Endothelial cell (in vitro differentiated cells): ENCODE measurements around the gene LSM14B. TPM values are rescaled to one million over a fixed set of nuclear protein-coding genes. Genes with fewer than 3 reads are reported as not detected.

Source experiments
- DNase-seq: peaks from one replicate; pipeline ENCODE4 v3.0.0; 2021; ENCODE audit warnings: low spot score
- H3K27ac Mint-ChIP-seq: one replicate; pipeline ENCODE4 v1.8.0; 2021; ENCODE audit warnings: mixed read lengths, inconsistent platforms; ENCODE audit not compliant: unreplicated experiment
- H3K27me3 Mint-ChIP-seq: one replicate; pipeline ENCODE4 v1.8.0; 2021; ENCODE audit warnings: mild to moderate bottlenecking, moderate library complexity, mixed read lengths, inconsistent platforms; ENCODE audit not compliant: unreplicated experiment
- H3K36me3 Mint-ChIP-seq: one replicate; pipeline ENCODE4 v1.8.0; 2021; ENCODE audit warnings: mild to moderate bottlenecking, low read depth, mixed read lengths, inconsistent platforms; ENCODE audit not compliant: unreplicated experiment
- H3K4me1 Mint-ChIP-seq: one replicate; pipeline ENCODE4 v1.8.0; 2021; ENCODE audit warnings: mild to moderate bottlenecking, mixed read lengths, inconsistent platforms; ENCODE audit not compliant: unreplicated experiment
- H3K4me3 Mint-ChIP-seq: one replicate; pipeline ENCODE4 v1.8.0; 2021; ENCODE audit warnings: mild to moderate bottlenecking, mixed read lengths, inconsistent platforms; ENCODE audit not compliant: unreplicated experiment
- H3K9me3 Mint-ChIP-seq: one replicate; pipeline ENCODE4 v1.8.0; 2021; ENCODE audit warnings: mixed read lengths, inconsistent platforms; ENCODE audit not compliant: unreplicated experiment
- total RNA-seq: library from RNA; stranded (reverse); fragmentation: NEBNext Ultra II Directional; extraction: Animal tissue kit (Norgen Biotek cat#: 25700); gene quantifications from one replicate; pipeline ENCODE4 v1.2.1, GENCODE V29; 2021; ENCODE audit not compliant: unreplicated experiment
- TF ChIP-seq, protein P1 (sequence below): fragments of 200-600 bp; sonication (generic); IDR thresholded peaks from one replicate; pipeline ENCODE4 v1.5.0; 2021; ENCODE audit warnings: antibody characterized with exemption; ENCODE audit not compliant: unreplicated experiment

Gene LSM14B
- total RNA-seq, 1 donor from 2014 or later = 35.3 TPM

DNA sequence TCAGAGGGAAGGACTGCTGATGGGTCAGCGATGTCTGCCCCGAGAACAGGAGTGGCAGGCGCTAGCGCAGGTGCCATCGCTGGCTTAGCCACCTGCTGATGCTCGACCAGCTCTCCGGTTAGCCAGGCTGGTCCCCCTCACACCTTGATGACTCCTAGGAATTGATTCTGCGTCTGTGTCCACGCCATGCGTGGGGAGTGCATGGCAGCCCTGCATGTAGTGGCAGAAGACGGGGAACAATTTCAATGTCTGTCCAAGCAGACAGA, 28.0 kb downstream of the LSM14B start:
- no peak for DNase-seq
- H3K36me3 Mint-ChIP-seq = peaks cover 33% of the 10 kb centered on the region
- TF ChIP-seq, protein P1, sequence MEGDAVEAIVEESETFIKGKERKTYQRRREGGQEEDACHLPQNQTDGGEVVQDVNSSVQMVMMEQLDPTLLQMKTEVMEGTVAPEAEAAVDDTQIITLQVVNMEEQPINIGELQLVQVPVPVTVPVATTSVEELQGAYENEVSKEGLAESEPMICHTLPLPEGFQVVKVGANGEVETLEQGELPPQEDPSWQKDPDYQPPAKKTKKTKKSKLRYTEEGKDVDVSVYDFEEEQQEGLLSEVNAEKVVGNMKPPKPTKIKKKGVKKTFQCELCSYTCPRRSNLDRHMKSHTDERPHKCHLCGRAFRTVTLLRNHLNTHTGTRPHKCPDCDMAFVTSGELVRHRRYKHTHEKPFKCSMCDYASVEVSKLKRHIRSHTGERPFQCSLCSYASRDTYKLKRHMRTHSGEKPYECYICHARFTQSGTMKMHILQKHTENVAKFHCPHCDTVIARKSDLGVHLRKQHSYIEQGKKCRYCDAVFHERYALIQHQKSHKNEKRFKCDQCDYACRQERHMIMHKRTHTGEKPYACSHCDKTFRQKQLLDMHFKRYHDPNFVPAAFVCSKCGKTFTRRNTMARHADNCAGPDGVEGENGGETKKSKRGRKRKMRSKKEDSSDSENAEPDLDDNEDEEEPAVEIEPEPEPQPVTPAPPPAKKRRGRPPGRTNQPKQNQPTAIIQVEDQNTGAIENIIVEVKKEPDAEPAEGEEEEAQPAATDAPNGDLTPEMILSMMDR = no peak
- peaks cover 21% of the 10 kb centered on the region for H3K4me1 Mint-ChIP-seq
- H3K9me3 Mint-ChIP-seq = no peaks in the 10 kb centered on the region
- H3K27me3 Mint-ChIP-seq = peaks cover 15% of the 10 kb centered on the region
- H3K4me3 Mint-ChIP-seq = peak overlapping the region; percentile 50
- H3K27ac Mint-ChIP-seq = no peak overlapping the region

DNA sequence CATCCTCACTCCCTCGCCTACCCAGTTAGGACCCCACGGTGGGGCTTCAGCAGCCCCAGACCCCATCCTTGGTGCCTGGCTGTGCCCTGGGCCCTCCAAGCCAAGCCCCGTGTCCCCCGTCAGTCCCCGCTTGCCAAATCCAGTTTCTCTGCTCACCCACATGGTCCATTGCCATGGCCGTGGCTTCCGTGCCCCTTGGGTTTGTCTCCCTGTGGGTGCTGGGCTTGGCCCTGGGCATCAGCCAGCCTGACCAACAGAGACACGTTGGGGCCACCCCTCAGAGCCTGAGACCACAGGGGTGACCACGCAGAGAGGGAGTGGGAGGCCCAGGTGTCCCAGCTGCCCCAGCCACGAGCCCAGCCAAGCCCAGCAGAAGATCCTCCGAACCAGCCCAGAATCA, 28.9 kb downstream of the LSM14B start:
- Mint-ChIP-seq H3K4me1 (peaks cover 22% of the 10 kb centered on the region), H3K4me3 (no peak overlapping the region)

DNA sequence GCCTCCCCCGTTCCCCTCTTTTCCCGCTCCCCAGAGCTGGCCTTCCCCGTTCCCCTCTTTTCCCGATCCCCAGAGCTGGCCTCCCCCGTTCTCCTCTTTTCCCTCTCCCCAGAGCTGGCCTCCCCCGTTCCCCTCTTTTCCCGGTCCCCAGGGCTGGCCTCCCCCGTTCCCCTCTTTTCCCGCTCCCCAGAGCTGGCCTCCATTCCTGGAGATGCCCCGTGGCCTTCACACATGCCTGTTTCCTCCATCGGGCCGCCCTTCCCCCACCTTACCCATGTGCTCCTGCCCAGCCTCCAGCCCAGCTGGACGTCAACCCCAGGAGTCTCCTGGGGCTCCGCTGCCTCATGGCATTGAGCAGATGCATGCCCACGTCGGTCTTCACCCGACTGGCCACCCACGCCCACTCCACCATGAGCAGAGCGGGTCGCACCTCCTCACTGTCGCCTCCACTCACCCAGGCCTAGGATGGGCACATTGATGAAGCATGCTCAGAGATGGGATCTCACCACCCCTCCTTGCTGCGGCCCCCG, 29.6 kb downstream of the LSM14B start:
- H3K27ac Mint-ChIP-seq = no peak overlapping the region
- no peak for DNase-seq
- peaks cover 16% of the 10 kb centered on the region for H3K27me3 Mint-ChIP-seq
- H3K4me1 Mint-ChIP-seq = peaks cover 23% of the 10 kb centered on the region
- H3K9me3 Mint-ChIP-seq = no peaks in the 10 kb centered on the region
- no peak overlapping the region for H3K4me3 Mint-ChIP-seq
- TF ChIP-seq, protein P1 = no peak
- H3K36me3 Mint-ChIP-seq = peaks cover 33% of the 10 kb centered on the region

More for the DNA sequence above, 28.9 kb downstream of the LSM14B start:
- DNase-seq = no peak
- Mint-ChIP-seq H3K9me3 (no peaks in the 10 kb centered on the region), H3K27me3 (peaks cover 18% of the 10 kb centered on the region), H3K36me3 (peaks cover 33% of the 10 kb centered on the region), H3K27ac (no peak overlapping the region)
- TF ChIP-seq, protein P1 = no peak

DNA sequence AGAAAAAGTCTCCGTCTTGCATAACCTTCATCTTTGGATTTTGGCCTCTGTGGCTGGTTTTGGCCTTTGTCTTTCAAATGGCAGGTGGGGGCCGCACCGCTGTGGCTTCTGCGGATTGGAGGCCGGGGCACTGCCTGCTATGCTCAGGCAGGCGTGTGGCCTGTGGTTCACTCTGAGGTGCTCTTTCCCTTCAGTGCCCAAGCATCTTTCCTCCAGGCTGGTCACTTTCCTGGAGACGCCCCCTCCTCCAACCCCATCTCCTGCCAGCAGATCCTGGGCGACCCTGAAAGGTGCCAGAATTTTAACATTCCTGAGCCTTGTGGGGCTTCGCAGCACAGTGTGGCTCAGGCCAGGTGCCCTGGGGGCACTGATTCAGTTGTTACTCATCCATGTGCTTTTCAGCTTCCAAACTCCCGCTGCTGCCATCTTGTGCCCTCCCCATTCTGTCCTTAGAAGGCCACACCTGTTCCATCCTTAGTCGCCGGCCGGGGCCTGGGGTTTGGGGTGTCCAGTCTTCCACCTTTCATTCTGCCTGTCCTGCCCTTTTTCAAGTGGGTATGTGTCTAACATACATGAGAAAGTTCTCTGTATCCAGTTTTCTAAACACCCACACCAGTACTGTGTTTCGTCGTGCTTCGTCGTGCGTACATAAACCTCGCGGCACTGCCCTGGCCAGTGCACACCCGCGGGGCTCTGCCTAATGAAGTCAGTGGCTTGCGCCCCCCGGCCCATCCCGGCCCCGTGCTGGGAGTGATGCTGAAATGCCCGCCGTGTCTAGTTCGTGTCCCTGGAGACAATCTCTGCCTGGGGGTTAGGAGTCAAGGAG, 33.4 kb downstream of the LSM14B start:
- Mint-ChIP-seq H3K27me3 (peaks cover 7% of the 10 kb centered on the region), H3K36me3 (peaks cover 31% of the 10 kb centered on the region), H3K4me3 (no peak overlapping the region), H3K9me3 (no peaks in the 10 kb centered on the region), H3K27ac (no peak overlapping the region), H3K4me1 (peaks cover 17% of the 10 kb centered on the region)
- TF ChIP-seq, protein P1 = no peak
- no peak for DNase-seq

DNA sequence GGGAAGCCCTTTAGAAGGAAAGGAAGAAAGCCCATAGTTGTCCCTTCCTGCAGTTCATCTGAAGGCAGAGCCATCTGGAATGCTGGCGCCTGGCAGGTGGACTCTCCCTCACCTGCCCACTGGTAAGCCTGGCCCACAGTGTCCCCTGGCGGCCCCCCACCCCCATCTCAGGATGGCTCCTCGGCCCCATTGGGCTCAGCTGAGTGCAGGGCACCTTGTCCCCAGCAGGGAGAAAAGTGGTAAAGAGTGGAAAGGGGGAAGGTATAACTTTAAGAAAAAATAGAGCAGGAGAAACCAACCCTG, 33.9 kb downstream of the LSM14B start:
- Mint-ChIP-seq H3K27me3 (peaks cover 7% of the 10 kb centered on the region), H3K4me1 (peaks cover 17% of the 10 kb centered on the region), H3K4me3 (no peak overlapping the region), H3K27ac (no peak overlapping the region), H3K9me3 (no peaks in the 10 kb centered on the region), H3K36me3 (peaks cover 31% of the 10 kb centered on the region)
- no peak for DNase-seq
- TF ChIP-seq, protein P1 = no peak
